ENCODE measurements around the gene TCEAL3.

DNA sequence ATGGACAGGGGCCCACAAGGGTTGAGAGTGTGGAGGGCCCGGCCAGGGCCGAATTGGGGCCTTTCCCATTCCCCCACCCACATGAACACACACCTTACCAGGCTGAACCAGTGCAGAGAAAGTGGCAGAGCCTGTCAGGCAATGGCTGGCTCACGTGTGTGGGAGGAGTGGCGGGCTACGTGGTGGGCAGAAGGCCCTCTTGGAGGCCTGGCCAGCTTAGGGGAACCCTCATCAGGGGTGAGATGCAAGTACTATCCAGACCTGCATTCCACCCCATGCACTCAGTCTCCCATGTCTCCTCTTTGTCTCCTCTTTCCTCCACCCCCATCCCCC, 21.5 kb upstream of the TCEAL3 start:
- TF ChIP-seq, protein P1, sequence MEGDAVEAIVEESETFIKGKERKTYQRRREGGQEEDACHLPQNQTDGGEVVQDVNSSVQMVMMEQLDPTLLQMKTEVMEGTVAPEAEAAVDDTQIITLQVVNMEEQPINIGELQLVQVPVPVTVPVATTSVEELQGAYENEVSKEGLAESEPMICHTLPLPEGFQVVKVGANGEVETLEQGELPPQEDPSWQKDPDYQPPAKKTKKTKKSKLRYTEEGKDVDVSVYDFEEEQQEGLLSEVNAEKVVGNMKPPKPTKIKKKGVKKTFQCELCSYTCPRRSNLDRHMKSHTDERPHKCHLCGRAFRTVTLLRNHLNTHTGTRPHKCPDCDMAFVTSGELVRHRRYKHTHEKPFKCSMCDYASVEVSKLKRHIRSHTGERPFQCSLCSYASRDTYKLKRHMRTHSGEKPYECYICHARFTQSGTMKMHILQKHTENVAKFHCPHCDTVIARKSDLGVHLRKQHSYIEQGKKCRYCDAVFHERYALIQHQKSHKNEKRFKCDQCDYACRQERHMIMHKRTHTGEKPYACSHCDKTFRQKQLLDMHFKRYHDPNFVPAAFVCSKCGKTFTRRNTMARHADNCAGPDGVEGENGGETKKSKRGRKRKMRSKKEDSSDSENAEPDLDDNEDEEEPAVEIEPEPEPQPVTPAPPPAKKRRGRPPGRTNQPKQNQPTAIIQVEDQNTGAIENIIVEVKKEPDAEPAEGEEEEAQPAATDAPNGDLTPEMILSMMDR (IDR thresholded peaks at IDR 0.05), result no peak
- TF ChIP-seq POLR2A (IDR thresholded peaks at IDR 0.05; ENCODE audit: low read depth), result no peak
